DMS53 (cell line): ENCODE results near the gene ASIC2.

Experiments
- DNase-seq: peaks from one replicate; lab custom pipeline; 2025; lab: John Stamatoyannopoulos, UW

Gene ASIC2

GRCh38 chr17:33287096-33287725 is 5.9 kb downstream of the ASIC2 start:
- DNase-seq, result no peak

- DNase-seq, result no peak
These were observed 7.7 kb downstream of the ASIC2 start for GRCh38 chr17:33285413-33285812.

- peak; percentile 48 for DNase-seq
These were observed 9.1 kb downstream of the ASIC2 start for GRCh38 chr17:33284022-33284421.

GRCh38 chr17:33280162-33280943 is 12.7 kb downstream of the ASIC2 start:
- no peak for DNase-seq

GRCh38 chr17:33277436-33278100 is 15.5 kb downstream of the ASIC2 start:
- no peak for DNase-seq

- DNase-seq, result no peak
These were observed 19.2 kb downstream of the ASIC2 start for GRCh38 chr17:33273743-33274410.

- no peak for DNase-seq
These were observed 19.8 kb downstream of the ASIC2 start for GRCh38 chr17:33273271-33273670.

GRCh38 chr17:33272438-33272837 is 20.7 kb downstream of the ASIC2 start:
- DNase-seq, result no peak

- DNase-seq, result no peak
These were observed 23.6 kb downstream of the ASIC2 start for GRCh38 chr17:33269337-33270060.

GRCh38 chr17:33267851-33268548 is 25.1 kb downstream of the ASIC2 start:
- no peak for DNase-seq

- DNase-seq, result no peak
These were observed 25.8 kb downstream of the ASIC2 start for GRCh38 chr17:33267271-33267790.

GRCh38 chr17:33266611-33267010 is 26.5 kb downstream of the ASIC2 start:
- no peak for DNase-seq

GRCh38 chr17:33266116-33266515 is 27.0 kb downstream of the ASIC2 start:
- no peak for DNase-seq

GRCh38 chr17:33263396-33263795 is 29.7 kb downstream of the ASIC2 start:
- no peak for DNase-seq

GRCh38 chr17:33262266-33263123 is 30.6 kb downstream of the ASIC2 start:
- DNase-seq, result no peak

GRCh38 chr17:33261820-33262219 is 31.3 kb downstream of the ASIC2 start:
- DNase-seq, result no peak

- no peak for DNase-seq
These were observed 32.5 kb downstream of the ASIC2 start for GRCh38 chr17:33260638-33261037.

- DNase-seq, result no peak
These were observed 34.8 kb downstream of the ASIC2 start for GRCh38 chr17:33258296-33258695.

- no peak for DNase-seq
These were observed 47.9 kb downstream of the ASIC2 start for GRCh38 chr17:33245183-33245582.

GRCh38 chr17:33243732-33244131 is 49.4 kb downstream of the ASIC2 start:
- DNase-seq, result no peak
